Measurements from ENCODE around the gene SWAP70. TPM values are rescaled to one million over a fixed set of nuclear protein-coding genes. Genes with fewer than 3 reads are reported as not detected.

Gene SWAP70
- total and polyA plus RNA-seq, 9 of the 15 experiments (the other 6 are each of a cell fraction or from before 2014, with no cell fraction given): 1.7 to 4.9 (median 3.9) TPM

DNA sequence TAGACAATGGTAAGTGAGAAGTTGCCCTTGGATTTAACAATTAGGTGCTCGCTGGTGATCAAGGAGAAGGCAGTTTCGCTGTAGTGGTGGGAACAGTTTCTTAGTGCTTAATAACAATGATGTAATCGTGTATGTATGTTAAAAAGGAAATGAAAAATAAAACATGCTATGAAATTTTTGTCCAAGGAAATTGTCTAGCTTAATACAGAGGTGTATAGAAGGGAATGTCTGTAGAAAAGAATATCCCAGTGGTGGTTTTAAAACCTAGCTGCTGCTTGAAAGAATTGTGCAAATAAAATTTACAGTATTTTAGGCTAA lies 53.1 kb downstream of the SWAP70 start (continued):
- TF ChIP-seq NFYB (IDR thresholded peaks at IDR 0.05; ENCODE audit: extremely low read depth, insufficient read length): no peak
- TF ChIP-seq ATF1 (CRISPR knock-in tag; IDR thresholded peaks at IDR 0.05): no peak
- 0 out of 2 replicates have a peak, but pooled peaks have one; percentile 6 for TF ChIP-seq ATF1 (tag; IDR thresholded peaks at IDR 0.05)
- peak; percentile 63; the same call in 1 of the 2 replicates for TF ChIP-seq BACH1 (tag; IDR thresholded peaks at IDR 0.05)
- TF ChIP-seq, protein P1, sequence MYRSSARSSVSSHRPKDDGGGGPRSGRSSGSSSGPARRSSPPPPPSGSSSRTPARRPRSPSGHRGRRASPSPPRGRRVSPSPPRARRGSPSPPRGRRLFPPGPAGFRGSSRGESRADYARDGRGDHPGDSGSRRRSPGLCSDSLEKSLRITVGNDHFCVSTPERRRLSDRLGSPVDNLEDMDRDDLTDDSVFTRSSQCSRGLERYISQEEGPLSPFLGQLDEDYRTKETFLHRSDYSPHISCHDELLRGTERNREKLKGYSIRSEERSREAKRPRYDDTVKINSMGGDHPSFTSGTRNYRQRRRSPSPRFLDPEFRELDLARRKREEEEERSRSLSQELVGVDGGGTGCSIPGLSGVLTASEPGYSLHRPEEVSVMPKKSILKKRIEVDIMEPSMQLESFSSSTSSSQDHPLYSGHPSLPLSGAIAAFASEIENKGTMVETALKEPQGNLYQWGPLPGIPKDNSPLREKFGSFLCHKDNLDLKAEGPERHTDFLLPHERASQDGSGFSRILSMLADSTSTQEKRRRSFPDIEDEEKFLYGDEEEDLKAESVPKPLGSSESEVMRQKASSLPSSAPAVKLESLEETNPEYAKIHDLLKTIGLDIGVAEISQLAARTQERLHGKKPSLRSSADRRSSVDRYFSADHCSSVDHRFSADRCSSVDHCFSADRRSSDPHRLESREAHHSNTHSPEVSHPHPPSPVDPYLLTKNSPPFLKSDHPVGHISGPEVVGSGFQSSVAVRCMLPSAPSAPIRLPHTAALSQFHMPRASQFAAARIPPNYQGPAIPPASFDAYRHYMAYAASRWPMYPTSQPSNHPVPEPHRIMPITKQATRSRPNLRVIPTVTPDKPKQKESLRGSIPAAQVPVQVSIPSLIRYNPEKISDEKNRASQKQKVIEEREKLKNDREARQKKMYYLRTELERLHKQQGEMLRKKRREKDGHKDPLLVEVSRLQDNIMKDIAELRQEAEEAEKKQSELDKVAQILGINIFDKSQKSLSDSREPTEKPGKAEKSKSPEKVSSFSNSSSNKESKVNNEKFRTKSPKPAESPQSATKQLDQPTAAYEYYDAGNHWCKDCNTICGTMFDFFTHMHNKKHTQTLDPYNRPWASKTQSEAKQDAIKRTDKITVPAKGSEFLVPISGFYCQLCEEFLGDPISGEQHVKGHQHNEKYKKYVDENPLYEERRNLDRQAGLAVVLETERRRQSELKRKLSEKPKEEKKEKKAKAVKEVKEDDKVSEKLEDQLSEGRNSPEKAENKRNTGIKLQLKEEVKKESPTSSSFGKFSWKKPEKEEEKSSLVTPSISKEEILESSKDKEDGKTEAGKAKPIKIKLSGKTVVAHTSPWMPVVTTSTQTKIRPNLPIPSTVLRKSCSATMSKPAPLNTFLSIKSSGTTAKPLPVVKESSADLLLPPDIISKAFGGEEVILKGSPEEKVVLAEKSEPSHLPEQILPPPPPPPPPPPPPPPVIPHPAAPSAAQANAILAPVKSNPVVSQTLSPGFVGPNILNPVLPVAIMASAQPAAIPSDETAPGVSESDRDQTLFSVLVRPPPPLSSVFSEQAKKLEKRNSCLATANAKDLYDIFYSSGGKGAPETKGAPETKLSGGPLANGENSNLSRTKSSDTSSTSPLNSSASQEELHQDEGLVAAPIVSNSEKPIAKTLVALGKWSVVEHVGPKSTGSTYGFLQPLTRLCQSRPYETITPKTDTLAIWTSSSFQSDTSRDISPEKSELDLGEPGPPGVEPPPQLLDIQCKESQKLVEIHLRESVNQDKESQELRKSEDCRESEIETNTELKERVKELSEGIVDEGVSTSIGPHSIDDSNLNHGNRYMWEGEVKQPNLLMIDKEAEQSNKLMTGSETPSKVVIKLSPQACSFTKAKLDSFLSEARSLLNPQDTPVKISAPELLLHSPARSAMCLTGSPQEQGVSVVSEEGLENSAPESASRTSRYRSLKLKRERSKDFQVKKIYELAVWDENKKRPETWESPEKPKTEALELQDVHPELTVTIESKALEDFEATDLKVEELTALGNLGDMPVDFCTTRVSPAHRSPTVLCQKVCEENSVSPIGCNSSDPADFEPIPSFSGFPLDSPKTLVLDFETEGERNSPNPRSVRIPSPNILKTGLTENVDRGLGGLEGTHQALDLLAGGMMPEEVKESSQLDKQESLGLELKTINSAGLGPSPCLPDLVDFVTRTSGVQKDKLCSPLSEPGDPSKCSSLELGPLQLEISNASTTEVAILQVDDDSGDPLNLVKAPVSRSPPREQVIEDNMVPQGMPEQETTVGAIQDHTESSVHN (IDR thresholded peaks at IDR 0.05; ENCODE audit: borderline replicate concordance in 1 of 2, low read depth in 1 of 2): 0 out of 4 replicates have a peak, but pooled peaks of 1 of the 2 experiments have one; percentile 36

Data from K562 (cell line).